Esophagus squamous epithelium (tissue), 4 donors: Measurements from ENCODE around the gene SNX5.

ENCODE experiments used
- CTCF ChIP-seq, 6 experiments: fragments of 450-650 bp in 4 of 6; fragments of 200-600 bp in 2 of 6; sonication (generic) in 2 of 6; IDR thresholded peaks; one replicate each; pipeline ENCODE4 v1.5.1; 2016 to 2019; ENCODE audit warnings: antibody characterized with exemption in 6 of 6, mild to moderate bottlenecking in 4 of 6, moderate library complexity in 4 of 6
- POLR2A ChIP-seq, 4 donors: fragments of 450-650 bp; IDR thresholded peaks; one replicate each; pipeline ENCODE4 v1.6.1; 2017; ENCODE audit warnings: antibody characterized with exemption in 4 of 4, mild to moderate bottlenecking in 4 of 4, moderate library complexity in 3 of 4

- TF ChIP-seq POLR2A (IDR thresholded peaks at IDR 0.05) (no peak), CTCF (IDR thresholded peaks at IDR 0.05) (no peak)
Observed at GRCh38 chr20:17950670-17951069, 17.9 kb downstream of the SNX5 start.
